Astrocyte of the spinal cord (primary cell): Measurements from ENCODE around the gene ABI2.
"Not testable (repeated sequence)": the region's sequence is repeated elsewhere in the genome, so short reads cannot be mapped to it uniquely, and the experiment has no call there.

Experiments
- DNase-seq: peaks from one replicate; pipeline ENCODE4 v3.0.0; 2011; ENCODE audit warnings: low read depth, low spot score
- H3K4me3 ChIP-seq: 2 replicates; pipeline ENCODE4 v1.5.1; 2011; ENCODE audit warnings: low read depth, mild to moderate bottlenecking, low read length, moderate library complexity
- in situ Hi-C: cut with HindIII; loops from 2 replicates; pipeline ENCODE4 v1.10.0; 2017; ENCODE audit warnings: low sequenced_read_pairs
- TF ChIP-seq, protein P1 (sequence below): IDR thresholded peaks from 2 replicates; pipeline ENCODE4 v1.5.1; 2012; ENCODE audit warnings: low read depth, mild to moderate bottlenecking, low read length, inconsistent platforms

The ABI2 gene

GRCh38 chr2:203366639-203367466 lies 38.7 kb downstream of the ABI2 start:
- TF ChIP-seq, protein P1, sequence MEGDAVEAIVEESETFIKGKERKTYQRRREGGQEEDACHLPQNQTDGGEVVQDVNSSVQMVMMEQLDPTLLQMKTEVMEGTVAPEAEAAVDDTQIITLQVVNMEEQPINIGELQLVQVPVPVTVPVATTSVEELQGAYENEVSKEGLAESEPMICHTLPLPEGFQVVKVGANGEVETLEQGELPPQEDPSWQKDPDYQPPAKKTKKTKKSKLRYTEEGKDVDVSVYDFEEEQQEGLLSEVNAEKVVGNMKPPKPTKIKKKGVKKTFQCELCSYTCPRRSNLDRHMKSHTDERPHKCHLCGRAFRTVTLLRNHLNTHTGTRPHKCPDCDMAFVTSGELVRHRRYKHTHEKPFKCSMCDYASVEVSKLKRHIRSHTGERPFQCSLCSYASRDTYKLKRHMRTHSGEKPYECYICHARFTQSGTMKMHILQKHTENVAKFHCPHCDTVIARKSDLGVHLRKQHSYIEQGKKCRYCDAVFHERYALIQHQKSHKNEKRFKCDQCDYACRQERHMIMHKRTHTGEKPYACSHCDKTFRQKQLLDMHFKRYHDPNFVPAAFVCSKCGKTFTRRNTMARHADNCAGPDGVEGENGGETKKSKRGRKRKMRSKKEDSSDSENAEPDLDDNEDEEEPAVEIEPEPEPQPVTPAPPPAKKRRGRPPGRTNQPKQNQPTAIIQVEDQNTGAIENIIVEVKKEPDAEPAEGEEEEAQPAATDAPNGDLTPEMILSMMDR: no peak
- in situ Hi-C loops: no loop called here
- DNase-seq: no peak
- H3K4me3 ChIP-seq: no peak overlapping the region

GRCh38 chr2:203372706-203373105 lies 44.5 kb downstream of the ABI2 start:
- DNase-seq, in situ Hi-C loops, H3K4me3 ChIP-seq: not testable (repeated sequence)

GRCh38 chr2:203376173-203376572 lies 48.0 kb downstream of the ABI2 start:
- H3K4me3 ChIP-seq: no peak overlapping the region
- in situ Hi-C loops: no loop called here
- no peak for DNase-seq
- TF ChIP-seq, protein P1: no peak

DNA sequence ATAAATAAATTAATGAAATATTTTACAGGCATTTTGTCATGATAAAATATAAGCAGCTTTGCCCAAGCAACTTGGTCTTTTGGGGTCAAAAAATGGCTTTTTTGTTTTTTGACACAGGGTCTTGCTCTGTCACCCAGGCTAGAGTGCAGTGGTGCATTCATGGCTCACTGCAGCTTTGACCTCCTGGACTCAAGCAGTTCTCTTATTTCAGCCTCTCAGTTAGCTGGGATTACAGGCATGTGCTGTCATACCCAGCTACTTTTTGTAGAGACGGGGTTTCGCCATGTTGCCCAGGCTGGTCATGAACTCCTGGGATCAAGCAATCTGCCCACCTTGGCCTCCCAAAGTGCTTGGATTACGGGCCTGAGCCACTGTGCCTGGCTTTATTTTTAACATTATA lies 51.0 kb downstream of the ABI2 start:
- in situ Hi-C loops: no loop called here
- no peak for DNase-seq
- TF ChIP-seq, protein P1: no peak
- H3K4me3 ChIP-seq: no peak overlapping the region

DNA sequence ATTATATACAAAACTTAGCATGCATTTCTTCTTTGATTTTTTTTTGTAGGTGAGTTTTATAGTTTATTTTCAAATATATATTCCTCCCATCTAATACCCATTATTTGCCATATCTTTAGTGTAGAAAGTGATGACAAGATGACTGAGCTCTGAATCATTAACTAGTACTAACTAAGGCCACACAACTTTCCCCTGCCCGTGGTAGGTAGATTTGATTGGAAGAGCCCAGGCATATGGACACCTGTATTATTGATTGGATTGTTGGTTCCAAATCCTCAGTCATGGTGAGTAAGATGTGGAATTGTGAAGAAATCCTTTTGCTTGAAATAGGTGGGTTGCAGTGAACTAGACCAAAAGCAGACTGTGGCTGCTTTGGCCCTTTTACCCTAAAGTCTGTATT lies 54.8 kb downstream of the ABI2 start:
- TF ChIP-seq, protein P1: no peak
- no peak overlapping the region for H3K4me3 ChIP-seq
- in situ Hi-C loops: no loop called here
- DNase-seq: no peak

DNA sequence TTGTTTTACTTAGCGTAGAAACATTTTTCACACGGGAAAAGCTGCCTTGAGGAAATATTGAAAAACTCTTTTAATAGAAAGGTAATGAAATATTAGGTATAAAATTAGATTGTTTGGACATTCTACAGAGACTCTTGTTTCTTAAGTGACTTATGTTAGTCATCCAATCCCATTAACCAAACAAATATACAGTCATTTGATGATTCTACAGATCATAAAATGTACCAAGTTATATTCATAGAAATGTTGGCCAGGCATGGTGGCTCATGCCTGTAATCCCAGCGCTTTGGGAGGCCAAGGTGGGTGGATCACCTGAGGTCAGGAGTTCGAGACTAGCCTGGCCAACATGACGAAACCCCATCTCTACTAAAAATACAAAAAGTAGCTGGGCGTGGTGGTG lies 60.0 kb downstream of the ABI2 start:
- DNase-seq, in situ Hi-C loops, H3K4me3 ChIP-seq: not testable (repeated sequence)

DNA sequence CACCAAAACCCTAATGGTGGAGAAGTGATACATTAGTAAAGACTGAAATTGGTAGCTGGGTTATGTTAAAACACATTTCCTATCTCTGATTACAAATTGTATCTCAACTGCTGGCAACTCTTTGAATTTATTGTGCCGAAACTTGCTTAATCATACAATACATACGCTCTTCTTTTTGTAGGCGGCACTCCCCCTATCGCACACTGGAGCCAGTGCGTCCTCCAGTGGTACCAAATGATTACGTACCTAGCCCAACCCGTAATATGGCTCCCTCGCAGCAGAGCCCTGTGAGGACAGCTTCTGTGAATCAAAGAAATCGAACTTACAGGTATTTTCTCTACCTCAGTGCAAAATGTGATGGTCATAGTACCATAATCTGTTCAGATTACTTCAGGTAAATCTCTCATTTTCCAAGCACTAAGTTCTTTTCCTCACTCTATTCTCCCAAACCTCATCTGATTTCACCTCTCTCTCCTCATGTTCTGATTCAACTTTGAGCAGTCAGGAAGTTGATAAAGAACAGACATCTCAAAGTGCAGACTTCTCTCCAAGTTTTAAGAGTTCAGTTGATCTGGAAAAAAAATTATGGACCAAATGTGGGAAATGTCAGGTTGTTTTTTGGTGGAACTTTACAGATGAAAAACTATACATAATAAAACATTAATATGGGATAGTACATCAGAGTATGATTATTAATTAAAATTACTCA lies 66.5 kb downstream of the ABI2 start:
- TF ChIP-seq, protein P1: no peak
- H3K4me3 ChIP-seq: no peak overlapping the region
- no peak for DNase-seq
- in situ Hi-C loops: no loop called here
